Activated CD8-positive, alpha-beta memory T cell treated with anti-CD3 and anti-CD28 coated beads for 1 hour (primary cell): ENCODE data around the gene DTNB.

Source experiments
- DNase-seq, 2 donors: peaks; one replicate each; pipeline ENCODE4 v3.0.0-alpha.2; 2020; ENCODE audit warnings: low read depth in 1 of 2; ENCODE audit errors: extremely low read depth in 1 of 2

Gene DTNB

DNA sequence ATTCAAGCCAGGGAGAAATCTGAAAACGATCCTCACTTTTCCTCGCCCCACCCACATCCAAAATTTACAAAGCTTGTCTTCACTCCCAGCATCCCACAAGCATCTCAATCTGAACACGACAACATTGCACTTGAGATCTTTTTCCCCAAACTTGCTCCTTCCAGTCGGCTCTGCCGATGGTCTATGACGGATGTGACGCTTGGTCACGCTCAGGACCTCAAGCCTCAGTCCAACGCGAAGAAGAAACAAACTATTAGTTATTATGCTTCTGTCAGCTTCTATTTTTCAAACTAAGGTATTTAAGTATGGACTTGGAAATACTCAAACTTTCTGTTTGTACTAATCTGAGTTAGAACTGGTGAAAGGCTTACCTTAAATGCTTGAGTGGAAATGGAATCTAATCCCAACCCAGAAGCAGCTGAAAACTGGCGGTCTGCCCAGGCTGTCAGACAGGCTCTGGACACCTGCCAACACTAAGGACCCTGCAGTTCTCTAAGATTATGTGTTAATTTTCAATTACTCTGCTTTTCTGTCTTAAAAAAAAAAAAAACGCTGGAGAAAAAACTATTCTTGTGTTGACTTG, 199.5 kb downstream of the DTNB start:
- no peak for DNase-seq

DNA sequence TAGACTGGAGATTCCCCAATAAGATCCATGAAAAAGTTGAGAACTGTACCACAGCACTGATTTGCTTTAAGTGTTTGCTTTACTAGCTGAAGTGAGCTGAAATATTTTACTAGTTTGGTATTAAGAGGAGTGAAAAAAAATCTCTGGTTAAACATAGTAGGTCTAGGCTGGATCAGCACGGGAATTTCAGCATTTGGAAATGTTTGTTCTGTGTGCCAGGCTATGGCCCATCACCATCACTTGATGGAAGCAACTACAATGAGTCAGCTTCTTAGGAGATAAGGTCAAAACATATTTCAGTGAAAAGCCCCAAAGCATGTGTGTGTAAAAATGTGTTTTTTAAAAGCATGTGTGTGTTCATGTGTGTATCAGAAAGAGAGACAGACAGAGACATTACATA, 200.2 kb downstream of the DTNB start:
- no peak for DNase-seq

DNA sequence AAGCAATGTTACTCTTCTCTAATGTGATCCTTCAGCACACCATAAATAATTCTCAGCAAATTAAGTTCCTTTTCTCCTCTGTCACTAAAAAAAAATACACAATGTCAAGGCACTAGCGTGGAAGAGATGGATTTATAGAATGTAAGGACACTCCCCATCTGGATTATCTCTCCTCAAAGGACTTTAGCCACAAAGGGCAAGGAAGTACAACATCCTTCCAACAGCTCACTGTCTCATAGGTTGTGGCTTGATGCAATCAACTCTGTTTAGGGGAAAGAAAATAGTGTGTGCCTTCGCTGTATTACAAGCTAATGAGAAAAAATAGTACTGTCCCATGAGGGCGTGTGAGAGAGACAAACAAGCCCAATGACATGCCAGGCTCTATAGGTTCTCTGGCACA, 202.6 kb downstream of the DTNB start:
- no peak for DNase-seq

DNA sequence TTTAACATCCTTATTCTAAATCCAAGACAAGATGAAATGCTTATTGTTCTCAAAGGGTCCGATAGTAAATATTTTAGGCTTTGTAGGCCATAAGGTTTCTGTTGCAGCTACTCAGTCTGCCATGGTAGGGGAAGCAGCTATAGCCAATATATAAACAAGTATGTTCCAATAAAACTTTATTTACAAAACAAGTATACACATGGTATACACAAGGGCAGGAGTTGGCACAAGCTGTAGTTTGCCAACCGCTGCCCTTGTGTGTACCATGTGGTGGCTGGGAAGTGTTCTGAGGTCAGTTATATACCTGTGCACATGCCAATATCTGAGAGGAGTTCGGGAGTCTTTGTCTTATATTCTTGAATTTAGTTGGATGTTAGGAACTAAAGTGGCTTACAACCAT, 205.6 kb downstream of the DTNB start:
- no peak for DNase-seq

DNA sequence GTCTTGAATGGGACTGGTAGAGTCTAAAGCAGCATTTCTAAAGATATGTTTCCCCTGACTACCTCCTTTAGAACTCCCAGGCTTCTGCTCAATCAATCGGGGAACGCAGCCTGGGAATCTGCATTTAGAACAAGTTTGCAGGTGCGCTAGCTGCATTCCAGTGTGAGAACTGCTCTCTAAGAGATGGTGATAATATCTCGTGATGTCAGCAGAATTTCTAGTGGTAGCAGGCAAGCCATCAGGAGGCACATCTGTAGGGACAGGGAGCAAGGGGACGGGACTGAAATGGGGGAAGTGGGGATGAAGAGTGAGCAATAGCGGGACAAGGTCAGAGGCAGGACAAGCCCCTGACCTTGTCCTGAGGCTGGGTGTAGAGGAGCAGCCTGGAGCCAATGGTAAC, 211.4 kb downstream of the DTNB start:
- no peak for DNase-seq

DNA sequence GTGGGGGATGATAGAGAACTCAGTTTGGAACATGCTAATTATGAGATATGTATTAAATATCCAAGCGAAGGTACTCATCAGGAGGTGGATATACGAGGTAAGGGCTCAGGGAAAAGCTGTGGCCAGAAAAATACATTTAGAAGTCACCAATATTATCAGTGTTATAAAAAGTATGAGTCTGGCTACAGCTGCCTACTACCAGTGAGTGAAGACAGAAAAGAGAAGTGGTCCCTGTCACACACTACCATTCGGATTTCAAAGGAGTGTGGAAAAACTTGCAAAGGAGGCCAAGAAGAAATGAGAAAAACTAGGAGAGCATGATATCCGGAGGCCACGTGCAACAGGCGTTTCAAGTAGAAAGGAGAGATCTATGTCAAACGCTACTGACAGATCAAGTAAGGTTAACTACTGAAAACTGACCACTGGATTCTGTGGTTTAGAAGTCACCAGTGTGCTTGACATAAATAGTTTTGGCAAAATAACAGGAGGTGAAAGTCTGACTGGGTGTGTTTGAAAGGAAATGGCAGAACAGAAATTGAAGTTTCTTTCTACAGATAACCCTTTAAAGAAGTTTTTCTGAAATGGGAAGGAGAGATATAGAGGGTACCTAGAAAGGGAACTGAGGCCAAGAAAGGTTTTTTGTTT, 213.0 kb downstream of the DTNB start:
- no peak for DNase-seq

DNA sequence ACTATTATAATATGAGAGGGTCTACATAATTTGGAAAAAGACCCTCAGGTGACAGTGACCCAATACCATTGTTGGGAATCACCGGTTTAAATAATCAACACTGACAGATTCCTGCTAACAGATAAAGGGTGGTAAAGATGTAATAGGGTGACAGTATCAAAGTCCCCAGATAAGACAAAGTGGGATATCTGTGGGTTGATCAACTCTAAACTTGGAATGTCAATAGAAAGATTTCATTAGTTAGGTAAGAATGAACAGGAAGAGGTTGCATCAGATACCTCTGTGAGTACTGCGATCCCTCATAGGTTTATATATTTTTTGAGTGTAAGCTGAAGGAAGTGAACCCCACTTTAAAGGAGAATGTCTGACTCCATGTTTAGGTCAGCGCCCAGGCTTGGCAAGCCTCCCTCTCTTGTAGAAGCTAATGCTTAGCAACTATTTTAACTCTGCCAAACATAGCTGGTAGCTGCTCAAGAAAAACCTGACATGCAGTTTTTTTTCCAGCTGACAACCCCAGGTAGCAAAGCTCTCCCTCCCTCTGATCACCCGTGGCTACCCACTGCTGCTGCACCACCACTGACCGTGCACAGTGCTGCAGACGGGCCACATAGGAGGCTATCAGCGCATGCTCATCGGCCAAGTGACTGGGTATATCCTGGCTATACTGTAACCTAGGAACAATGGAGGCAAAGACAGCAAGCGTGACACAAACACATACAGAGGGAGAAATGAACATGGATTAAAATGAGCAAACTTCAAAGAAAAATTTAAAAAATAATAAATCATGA, 218.4 kb downstream of the DTNB start:
- no peak for DNase-seq

DNA sequence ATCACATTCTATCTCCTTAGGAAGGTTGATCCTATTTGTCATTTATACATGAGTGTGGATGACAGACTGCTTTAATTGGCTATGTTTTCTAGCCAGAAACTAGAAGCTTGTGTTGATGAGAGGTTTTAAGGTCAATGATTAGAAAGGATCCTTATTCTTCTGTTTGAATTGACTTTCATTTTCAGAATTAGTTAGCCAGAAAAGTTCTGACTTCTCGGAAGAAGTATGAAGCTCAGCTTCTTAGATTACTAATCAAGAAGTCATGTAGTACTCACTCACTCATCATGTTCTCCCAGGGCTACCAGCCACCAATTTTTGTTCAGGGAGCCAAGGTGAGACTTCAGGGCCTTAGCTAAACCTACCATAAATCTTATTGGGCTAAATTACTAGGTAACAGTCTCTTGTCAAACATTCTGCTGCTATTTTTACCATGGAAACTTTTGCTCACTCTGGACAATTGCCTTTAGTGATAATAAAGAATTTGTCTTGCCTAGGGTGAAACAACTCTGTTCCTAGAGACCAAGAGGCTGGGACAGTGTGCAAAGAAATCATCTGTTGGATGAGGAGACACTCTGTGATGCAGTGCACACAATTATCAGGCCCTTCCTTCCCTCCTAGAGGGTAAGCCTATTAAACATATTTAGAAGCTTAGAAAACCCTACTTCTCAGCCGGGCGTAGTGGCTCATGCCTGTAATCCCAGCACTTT, 220.0 kb downstream of the DTNB start:
- no peak for DNase-seq

DNA sequence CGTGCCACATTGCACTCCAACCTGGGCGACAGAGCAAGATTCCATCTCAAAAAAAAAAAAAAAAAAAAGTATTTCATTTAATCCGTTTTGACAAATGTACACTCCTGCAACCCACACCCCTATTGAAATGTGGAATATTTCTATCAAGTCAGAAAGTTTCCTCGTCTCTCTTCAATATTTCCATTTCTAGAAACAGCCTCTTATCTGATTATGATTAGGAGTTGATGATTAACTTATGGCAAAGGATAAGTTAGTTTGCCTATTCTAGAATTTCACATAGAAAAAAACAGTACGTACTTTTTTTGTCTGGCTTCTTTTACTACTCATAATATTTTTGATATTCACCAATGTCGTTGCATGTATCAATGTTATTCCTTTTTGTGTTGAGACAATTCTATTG, 224.6 kb downstream of the DTNB start:
- no peak for DNase-seq

DNA sequence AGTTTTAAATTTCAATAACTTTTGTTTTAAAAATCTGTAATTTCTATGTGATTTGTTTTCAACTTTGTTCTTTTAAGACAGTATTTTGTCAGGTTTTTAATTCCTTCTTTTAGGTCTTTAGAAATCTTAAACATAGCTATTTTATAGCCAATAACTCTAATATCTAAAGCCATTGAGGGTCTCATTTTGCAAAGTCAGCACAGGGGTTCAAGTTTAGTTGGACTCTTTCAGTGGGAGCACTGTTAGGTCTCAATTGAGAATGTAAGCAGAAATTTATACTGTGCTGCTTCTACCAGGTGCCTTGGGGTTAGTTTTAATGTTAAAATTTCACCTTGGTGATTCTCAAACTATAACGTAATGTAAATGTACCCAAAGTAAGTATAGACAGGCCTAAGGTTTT, 226.4 kb downstream of the DTNB start:
- no peak for DNase-seq

DNA sequence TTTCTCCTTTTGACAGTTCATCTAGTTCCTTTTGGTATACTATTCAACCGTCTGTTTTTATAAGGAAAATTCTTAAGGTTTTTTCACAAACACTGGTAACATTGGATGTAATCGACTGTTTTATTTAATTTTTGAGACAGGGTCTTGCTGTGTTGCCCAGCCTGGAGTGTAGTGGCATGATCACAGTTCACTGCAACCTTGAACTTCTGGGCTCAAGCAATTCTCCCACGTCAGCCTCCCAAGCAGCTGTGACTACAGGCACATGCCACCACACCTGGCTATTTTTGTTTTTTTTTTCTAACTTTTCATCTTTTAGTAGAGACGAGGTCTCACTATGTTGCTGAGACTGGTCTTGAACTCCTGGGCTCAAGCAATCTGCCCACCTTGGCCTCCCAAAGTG, 227.3 kb downstream of the DTNB start:
- DNase-seq, result no peak

DNA sequence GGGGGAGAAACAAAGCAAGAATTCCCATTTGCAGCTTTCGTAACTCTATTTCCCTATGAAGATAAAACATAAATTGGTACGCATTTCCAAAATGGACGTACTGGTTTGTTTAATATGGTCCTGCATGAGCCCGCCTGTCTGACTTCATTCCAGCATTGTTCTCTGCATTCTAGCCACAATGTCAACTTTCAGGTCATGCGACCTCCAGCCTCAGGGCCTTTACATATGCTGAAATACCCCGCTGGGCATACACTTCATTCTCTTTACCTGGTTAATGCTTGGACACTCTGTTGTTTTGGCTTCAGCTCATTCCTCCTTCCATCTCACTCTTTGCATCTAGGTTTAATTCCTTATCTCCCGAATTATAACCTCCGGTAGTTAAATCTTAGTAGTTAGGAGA, 227.9 kb downstream of the DTNB start:
- DNase-seq, result no peak

DNA sequence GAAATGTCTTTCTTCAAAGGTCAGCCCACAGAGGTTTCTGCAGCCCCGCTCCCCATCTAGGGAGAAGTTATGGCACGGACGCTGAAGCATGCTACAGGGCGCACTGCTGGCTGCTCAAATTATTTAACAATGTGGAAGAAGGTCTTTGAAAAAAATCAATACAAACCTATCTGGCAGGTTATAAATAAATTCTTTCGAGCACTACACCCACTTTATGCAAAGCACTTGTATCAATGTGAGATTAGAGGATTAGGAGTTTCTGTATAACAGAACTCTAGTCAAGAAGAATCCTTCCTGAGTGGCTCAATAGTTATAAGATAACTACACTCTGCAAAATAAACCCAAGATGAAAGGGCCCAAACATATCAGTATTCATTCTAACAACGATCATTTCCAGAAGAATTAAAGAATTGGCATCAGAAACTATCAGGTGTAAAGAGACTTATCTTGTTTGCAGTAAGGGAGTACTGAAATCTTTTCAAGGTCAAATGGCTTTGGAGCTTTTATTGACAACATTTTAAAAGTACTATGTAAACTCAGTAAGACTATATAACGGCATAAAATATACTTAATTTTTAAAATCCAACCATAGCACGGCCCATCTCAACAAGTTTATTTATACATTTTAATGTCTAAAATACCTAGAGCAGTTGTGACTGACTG, 228.6 kb downstream of the DTNB start:
- no peak for DNase-seq

DNA sequence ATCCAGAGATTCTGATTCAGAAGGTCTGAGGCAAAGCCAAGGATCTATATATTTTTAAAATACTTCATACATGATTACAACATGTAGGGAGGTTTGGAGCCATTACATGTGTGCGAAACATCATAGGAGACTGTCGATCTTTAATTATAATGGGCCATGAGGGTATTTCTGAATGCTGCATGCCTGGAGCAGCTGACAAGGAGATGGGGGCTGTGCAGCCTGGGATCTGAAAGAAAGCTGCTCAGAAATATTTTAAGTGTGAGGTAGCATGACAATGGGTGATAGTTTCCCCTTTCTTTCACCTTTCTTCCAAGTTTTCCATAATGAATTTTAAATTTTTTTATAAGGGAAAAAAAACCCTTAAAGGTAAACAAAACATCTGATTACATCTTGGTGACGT, 229.6 kb downstream of the DTNB start:
- DNase-seq, result no peak

DNA sequence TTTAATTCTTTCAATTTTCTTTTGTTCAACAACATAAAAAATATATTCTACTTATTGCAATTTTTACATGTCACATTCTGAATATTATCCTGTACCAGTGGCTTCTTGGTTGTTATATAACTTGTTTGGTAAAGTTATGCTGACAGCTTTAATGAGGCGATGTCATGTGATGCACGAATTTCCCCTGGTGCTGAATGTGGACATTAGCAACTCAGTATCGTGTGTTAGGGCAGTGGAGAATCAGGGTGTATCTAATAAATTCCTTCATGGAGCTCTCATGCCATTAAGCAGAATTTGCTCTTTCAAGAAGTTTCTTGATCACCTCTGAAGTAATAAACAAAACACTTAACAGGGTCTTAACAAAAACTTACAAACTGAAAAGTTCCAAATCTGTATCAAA, 232.0 kb downstream of the DTNB start:
- no peak for DNase-seq

DNA sequence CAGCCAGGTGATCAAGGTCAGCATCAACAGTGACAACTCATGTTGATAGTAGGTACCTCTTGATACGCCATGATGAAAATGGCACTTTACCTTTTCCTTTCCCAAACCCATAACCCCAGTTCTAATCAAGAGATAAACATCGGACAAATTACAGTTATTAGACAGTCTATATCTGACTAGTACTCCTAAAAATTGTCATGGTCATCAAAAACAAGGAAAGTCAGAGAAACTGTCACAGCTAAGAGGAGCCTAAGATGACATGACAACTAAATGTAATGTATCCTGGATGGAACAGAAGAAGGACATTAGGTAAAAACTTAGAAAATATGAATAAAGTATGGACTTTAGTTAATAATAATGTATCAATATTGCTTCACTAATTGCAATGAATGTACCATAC, 234.6 kb downstream of the DTNB start:
- DNase-seq, result no peak

DNA sequence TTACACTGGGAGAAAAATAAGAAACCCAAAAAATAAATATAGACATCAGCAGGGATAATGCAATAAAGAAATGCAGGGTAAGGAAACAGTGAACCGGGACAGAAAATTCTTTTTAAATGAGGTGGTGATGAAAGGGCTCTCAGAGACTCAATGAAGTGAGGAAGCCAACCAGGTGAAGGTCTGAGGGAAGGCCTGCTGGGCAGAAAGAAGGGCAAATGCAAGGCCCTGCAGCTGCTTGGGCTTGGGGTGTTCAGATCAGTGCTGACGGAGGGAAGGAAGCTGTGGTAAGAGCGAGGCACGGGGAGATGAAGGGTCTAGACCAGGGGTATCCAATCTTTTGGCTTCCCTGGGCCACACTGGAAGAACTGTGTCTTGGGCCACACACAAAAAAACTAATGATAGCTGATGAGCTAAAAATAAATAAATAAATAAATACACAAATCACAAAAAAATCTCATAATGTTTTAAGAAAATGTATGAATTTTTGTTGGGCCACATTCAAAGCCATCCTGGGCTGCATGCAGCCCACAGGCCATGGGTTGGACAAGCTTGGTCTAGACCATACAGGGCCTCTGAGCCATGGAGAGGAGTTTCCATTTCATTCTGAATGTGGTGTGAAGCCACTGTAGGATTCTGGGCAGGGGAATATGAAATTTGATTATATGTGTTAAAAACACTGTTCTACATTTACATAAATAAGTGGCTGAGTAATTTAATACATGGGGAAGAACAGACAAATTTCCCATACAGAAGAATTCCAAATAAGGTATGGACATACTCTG, 235.3 kb downstream of the DTNB start:
- DNase-seq, result no peak

DNA sequence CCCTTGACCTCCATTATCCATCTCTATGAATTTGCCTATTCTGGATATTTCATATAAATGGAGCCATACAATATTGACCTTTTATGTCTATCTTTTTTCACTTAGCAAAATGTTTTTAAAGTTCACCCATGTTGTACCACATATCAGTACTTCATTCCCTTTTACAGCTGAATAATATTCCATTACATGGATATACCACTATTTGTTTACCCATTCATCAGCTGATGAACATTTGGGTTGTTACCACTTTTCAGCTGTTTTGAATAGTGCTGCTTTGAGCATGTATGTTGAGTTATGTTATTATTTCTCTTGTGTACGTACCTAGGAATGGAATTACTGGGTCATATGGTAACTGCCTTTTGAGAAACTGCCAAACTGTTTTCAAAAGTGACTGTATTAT, 238.0 kb downstream of the DTNB start:
- DNase-seq, result no peak

DNA sequence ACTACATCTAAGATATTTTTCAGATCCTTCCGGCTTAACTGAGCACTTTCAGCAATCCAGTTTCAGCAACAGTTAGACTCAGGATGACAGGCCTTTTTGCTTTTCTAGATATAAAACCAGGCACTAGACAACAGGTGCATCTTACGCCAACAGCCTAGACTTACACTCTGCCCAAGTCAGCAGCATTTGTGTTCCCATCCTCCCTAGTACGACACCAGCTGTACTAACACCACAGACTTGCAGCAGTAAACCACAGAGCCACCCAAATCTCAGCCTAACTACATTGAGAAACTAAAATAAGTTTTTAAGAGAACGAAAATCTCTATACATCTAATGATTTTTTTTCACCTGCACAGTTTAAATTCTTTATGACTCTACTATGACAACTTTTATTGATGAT, 241.8 kb downstream of the DTNB start:
- DNase-seq, result no peak

DNA sequence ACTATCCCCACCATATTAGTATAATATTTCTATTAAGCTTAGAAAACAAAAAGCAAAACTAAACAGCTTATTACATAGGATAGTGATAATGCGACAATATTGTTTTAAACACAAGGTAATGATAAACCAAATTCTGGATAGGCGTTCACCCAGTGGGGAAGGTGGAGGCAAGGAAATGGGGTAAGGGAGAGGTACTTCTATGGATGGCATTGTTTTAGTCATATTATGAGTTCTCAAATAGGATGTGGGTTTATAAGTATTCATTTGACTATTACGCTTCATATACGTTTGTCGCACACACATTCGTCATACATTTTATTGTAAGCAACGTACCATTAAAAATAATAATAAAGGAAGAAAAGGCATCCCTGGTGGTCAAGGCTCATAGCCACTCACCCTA, 242.8 kb downstream of the DTNB start:
- DNase-seq, result no peak

DNA sequence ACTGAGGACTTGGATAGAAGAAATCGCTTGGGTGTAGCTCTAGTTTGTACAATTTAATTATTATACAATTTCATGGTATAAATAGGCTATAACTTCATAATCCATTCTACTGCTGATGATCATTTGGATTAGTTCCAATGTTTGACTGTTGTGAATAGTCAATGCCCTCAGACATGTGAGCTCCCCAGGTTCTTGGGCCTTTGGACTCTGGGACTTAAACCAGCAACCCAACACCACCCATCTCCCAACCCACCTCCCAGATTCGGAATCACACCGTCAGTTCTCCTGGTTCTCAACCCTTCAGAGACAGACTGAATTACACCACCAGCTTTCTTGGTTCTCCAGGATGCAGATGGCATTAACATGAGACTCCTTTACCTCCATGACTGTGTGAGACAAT, 247.1 kb downstream of the DTNB start:
- DNase-seq, result no peak
